ENCODE measurements around the gene GLB1L3.

- no peak for TF ChIP-seq POLR2A (IDR thresholded peaks at IDR 0.05; ENCODE audit: low read depth, low read length)
- no peak for TF ChIP-seq CTCF (conservative IDR thresholded peaks at IDR 0.05; ENCODE audit: low read depth, low read length)
- no peak for TF ChIP-seq MXI1 (IDR thresholded peaks at IDR 0.05; ENCODE audit: borderline replicate concordance, low read depth, low read length)
- TF ChIP-seq FOS (IDR thresholded peaks at IDR 0.05; ENCODE audit: low read depth, low read length) = no peak
- TF ChIP-seq CEBPB (IDR thresholded peaks at IDR 0.05; ENCODE audit: low read depth, low read length) = no peak
- TF ChIP-seq SMC3 (IDR thresholded peaks at IDR 0.05; ENCODE audit: low read depth, low read length) = no peak
- TF ChIP-seq MAFK (IDR thresholded peaks at IDR 0.05; ENCODE audit: low read depth, low read length) = no peak
- no peak for TF ChIP-seq USF2 (IDR thresholded peaks at IDR 0.05; ENCODE audit: low read depth, low read length)
- TF ChIP-seq MAZ (IDR thresholded peaks at IDR 0.05; ENCODE audit: borderline replicate concordance, low read depth, low read length) = no peak
Measured at GRCh38 chr11:134282121-134283045, 6.2 kb downstream of the GLB1L3 start.

Data from IMR-90 (cell line).